Measurements from ENCODE around the gene RBM3.

Gene RBM3

DNA sequence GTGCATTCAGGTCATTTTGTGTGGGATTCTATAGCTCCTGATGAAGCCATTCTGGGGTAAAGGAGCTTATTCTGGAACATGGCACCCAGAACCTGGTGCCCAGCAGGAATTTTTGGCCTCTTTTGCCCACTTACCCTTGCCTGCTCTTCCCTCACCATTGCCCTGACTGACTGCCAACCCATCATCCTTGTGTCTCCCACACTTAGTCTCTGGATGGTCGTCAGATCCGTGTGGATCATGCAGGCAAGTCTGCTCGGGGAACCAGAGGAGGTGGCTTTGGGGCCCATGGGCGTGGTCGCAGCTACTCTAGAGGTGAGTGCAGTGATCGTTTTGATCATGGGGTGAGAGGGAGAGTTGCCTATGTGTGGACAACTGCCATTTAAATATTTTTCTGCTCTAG lies 1.8 kb downstream of the RBM3 start:
- no peak for DNase-seq (ENCODE audit: low read depth in 3 of 3)

DNA sequence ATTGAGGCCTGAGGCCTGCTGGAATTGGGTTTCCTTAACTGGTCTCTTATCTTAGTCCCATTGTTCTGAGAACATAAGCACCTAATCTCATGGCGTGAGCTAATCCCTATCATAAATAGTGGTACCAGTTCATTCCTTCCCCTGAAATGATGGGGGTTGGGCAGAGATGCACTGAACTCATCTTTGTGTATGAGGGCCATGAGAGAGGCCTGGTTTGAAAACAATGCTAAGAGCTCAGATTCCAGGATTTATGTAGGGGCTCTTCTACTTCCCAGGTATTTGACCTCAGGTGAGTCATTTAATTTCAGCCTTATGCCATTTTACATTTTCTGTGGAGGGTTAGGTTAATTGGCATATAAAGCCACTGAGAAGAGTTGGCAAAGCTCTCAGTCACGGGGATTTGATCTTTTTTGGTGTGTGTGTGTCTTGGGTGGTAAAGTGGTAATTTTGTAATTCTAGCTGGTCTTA lies 4.4 kb downstream of the RBM3 start:
- DNase-seq (ENCODE audit: low read depth in 3 of 3), result no peak

GRCh38 chrX:48579259-48579658 lies 5.0 kb downstream of the RBM3 start:
- no peak for DNase-seq (ENCODE audit: low read depth in 3 of 3)

GRCh38 chrX:48580662-48581061 lies 6.4 kb downstream of the RBM3 start:
- DNase-seq (ENCODE audit: low read depth in 3 of 3), result no peak

GRCh38 chrX:48584698-48585097 lies 10.4 kb downstream of the RBM3 start:
- DNase-seq (ENCODE audit: low read depth in 3 of 3), result no peak

DNA sequence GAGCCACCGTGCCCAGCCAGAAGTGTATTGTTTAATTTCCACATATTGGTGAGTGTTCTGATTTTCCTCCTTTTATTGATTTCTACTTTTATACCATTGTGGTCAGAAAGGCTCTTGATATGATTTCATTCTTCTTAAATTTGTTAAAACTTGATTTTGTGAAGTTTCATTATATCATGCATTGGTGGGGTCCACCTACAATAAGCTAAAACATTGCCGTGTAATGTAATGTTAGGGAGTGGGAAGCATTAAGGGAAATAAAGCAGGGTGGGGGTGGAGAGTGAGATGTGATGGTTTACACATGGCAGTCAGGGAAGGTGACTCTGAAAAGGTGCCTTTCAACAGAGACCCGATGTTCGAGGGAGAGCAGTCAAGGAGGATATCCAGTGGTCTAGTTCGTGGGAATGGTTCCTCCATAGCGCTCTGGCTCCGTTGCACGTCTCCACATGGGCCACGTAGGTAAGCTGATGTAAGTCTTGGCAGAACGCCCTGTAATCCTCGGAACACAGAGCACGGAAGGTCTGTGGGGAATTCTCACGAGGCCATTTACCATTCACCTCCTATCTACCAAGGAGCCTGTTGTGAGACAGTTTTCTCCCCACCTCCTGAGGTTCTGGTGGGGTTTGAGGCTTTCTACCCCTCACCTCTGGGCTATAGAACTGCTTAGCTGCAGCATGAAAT lies 15.3 kb downstream of the RBM3 start:
- no peak for DNase-seq (ENCODE audit: low read depth in 3 of 3)

GRCh38 chrX:48590203-48591103 lies 16.2 kb downstream of the RBM3 start:
- DNase-seq (ENCODE audit: low read depth in 3 of 3), result no peak

DNA sequence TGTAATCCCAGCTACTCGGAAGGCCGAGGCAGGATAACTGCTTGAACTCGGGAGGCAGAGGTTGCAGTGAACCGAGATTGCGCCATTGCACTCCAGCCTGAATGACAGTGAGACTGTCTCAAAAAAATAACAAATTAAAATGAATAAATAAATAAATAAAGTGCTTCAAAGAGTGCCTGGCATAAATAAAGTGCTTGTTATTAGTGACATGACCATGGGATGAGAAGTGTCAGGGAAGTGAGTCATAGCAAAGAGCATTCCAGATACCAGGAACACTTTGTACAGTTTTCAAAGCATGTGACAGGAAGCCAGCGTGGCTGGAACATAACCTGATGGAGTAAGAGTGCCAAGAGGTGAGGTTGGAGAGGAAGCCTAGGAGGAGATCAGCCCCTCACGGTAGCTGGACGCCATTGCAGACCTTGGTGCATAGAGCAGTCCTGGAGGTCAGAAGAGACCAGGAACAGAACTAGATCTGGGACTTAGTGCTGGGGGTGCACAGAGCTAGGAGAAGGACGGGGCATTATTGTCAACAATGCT lies 17.0 kb downstream of the RBM3 start:
- no peak for DNase-seq (ENCODE audit: low read depth in 3 of 3)

- DNase-seq (ENCODE audit: low read depth in 3 of 3), result no peak
Observed at GRCh38 chrX:48592971-48593370, 18.7 kb downstream of the RBM3 start.

- no peak for DNase-seq (ENCODE audit: low read depth in 3 of 3)
Observed at GRCh38 chrX:48595929-48596328, 21.6 kb downstream of the RBM3 start.

GRCh38 chrX:48597353-48598264 lies 23.3 kb downstream of the RBM3 start, which contains the start of gene WDR13:
WDR13 (plus strand) TSS chrX:48597492; CDS start chrX:48597997, 505 bp downstream.
- DNase-seq (ENCODE audit: low read depth in 3 of 3), result peak; percentile 79 to 87 (median 83)

DNA sequence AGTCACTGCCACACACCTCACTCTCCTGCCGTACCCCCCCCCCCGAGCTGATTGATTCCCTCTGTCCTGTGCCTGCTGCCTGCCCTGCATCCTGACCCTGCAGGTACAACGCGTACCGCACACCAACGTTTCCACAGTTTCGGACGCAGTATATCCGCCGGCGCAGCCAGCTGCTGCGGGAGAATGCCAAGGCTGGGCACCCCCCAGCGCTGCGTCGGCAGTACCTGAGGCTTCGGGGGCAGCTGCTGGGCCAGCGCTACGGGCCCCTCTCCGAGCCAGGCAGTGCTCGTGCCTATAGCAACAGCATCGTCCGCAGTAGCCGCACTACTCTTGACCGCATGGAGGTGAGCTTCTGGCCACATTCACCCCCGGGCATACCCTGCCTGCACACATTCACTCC lies 24.3 kb downstream of the RBM3 start:
- DNase-seq (ENCODE audit: low read depth in 3 of 3), result no peak

DNA sequence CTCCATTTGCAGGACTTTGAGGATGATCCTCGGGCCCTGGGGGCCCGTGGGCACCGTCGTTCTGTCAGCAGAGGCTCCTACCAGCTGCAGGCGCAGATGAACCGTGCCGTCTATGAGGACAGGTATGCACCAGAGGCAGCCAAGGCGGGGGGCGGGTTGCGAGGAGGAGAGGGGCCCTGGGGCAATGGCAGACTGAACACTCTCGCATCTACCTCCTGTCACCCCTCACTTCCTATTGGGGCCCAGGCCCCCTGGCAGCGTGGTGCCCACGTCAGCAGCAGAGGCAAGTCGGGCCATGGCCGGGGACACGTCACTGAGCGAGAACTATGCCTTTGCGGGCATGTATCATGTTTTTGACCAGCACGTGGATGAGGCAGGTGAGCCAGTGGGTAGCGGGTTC lies 25.1 kb downstream of the RBM3 start:
- DNase-seq (ENCODE audit: low read depth in 3 of 3), result no peak

GRCh38 chrX:48600226-48600625 lies 25.9 kb downstream of the RBM3 start:
- DNase-seq (ENCODE audit: low read depth in 3 of 3), result no peak

GRCh38 chrX:48601741-48602394 lies 27.6 kb downstream of the RBM3 start:
- no peak for DNase-seq (ENCODE audit: low read depth in 3 of 3)

DNA sequence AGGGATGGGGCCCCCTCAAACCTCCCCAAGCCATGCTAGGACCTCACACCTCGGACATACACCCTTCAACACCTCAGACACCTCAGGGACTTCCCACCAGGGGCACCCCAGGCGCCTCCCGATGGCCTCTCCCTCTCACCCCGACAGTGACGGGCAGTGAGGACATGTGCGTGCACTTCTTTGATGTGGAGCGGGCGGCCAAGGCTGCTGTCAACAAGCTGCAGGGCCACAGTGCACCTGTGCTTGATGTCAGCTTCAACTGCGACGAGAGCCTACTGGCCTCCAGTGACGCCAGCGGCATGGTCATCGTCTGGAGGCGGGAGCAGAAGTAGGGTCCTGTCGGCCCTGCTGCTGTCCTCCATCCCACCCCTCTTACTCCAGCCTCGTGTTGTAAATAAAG lies 30.4 kb downstream of the RBM3 start:
- DNase-seq (ENCODE audit: low read depth in 3 of 3), result no peak

DNA sequence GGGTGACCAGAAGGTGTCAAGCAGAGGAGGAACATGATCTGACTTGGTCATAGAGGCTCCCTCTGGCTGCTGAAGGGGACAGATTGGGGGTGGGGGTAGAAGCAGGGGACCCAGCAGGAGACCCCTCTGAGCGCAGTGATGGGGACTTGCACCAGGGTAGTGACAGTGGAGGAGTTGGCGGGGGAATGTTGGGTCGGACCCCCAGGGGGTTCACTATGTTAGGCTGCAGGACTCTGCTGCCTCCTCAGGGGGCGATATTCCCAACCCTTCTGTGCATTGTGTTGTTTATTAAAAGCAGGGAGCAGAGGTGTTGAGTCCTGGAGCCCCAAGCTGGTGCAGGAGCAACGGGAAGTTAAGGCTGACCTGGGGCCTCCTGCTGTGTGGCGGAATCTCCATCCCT lies 31.8 kb downstream of the RBM3 start:
- DNase-seq (ENCODE audit: low read depth in 3 of 3), result no peak

DNA sequence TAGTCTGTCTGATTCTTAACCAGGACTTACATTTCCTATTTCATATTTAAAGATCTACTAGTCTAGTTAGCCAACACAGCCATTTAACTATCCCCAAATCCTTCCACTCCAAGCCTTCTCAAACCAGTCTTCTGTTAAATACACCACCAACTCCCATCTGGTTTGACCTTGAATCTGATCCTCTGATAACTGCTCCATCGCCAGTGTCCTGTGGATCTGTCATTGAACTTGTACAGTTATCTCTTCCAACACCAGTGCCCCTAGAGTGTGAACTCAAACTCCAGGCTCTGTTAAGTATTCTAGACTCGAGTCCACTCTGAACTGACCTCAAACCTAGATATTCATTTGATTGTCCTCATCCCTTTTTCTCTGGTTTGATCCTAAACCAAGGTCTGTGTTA lies 37.4 kb downstream of the RBM3 start:
- no peak for DNase-seq (ENCODE audit: low read depth in 3 of 3)

DNA sequence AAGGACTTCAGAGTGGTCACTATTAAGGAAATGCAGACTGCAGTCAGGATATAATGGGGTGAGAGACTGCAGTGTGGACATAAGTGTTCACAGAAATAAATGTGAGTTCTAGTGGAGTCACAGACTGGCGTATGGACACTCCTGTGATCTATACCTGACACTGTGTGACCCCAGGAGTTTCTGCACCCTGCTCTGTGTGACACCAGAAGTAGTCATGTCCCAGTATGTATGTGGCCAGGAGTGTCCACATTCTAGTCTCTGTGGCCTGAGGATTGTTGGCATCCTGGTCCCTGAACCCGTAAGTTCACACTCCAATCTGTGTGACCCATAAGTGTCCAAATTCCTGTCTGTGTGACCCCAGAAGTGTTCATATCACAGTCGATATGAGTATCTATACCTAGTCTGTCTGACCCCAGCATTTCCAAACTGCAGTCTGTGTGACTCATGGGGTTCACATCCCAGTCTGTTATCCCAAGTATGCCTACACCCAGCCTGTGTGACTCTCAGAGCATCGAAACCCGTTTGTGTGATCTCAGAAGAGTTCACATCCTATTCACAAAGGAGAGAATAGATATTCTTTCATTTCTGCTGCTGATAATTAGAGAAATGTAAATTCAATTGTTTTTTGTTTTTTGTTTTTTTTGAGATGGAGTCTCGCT lies 39.3 kb downstream of the RBM3 start:
- DNase-seq (ENCODE audit: low read depth in 3 of 3), result no peak

DNA sequence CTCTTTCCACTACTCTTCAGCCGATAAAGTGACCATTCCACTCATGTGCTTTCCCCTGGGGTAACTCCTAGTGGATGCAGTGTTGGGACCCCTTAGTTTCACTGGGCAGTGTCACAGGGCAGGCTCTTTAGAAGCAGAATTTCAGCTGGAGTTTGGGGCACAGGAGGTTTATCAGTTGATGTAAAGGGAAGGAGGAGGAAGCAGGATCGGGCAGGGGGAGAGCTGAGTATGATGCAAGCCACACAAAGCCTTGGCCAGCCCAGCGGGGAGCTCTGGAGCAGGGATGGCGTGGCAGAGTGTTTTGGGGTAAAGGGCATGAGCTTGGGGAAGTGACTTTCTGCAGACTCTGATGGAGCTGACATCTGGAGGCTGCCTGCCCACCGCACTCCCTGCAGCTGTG lies 42.3 kb downstream of the RBM3 start:
- DNase-seq (ENCODE audit: low read depth in 3 of 3), result no peak
